Fibroblast of the aortic adventitia (primary cell): ENCODE measurements around the gene PCIF1. TPM values are rescaled to one million over a fixed set of nuclear protein-coding genes. Genes with fewer than 3 reads are reported as not detected.
A peak's percentile ranks its signal among the peaks of the same experiment; 100 is the strongest.

Source experiments
- DNase-seq: peaks from one replicate; pipeline ENCODE4 v3.0.0-alpha.2; 2010; ENCODE audit warnings: low read depth
- H3K4me3 ChIP-seq: 2 replicates; pipeline ENCODE4 v1.5.1; 2011; ENCODE audit warnings: low read depth, mild to moderate bottlenecking, control low read depth, low read length, moderate library complexity
- total RNA-seq: library from RNA; depleted of rRNA; stranded (reverse); fragments of >200 nt; gene quantifications from 2 replicates; pipeline ENCODE4 v1.2.3, GENCODE V29; 2012; ENCODE audit warnings: low replicate concordance
- TF ChIP-seq, protein P1 (sequence below): IDR thresholded peaks from 2 replicates; pipeline ENCODE4 v1.5.1; 2011; ENCODE audit warnings: mild to moderate bottlenecking, low read length, control low read depth, inconsistent platforms; ENCODE audit not compliant: insufficient read depth

PCIF1 gene
- total RNA-seq, result 12.1 and 15.9 TPM in 2 replicates

DNA sequence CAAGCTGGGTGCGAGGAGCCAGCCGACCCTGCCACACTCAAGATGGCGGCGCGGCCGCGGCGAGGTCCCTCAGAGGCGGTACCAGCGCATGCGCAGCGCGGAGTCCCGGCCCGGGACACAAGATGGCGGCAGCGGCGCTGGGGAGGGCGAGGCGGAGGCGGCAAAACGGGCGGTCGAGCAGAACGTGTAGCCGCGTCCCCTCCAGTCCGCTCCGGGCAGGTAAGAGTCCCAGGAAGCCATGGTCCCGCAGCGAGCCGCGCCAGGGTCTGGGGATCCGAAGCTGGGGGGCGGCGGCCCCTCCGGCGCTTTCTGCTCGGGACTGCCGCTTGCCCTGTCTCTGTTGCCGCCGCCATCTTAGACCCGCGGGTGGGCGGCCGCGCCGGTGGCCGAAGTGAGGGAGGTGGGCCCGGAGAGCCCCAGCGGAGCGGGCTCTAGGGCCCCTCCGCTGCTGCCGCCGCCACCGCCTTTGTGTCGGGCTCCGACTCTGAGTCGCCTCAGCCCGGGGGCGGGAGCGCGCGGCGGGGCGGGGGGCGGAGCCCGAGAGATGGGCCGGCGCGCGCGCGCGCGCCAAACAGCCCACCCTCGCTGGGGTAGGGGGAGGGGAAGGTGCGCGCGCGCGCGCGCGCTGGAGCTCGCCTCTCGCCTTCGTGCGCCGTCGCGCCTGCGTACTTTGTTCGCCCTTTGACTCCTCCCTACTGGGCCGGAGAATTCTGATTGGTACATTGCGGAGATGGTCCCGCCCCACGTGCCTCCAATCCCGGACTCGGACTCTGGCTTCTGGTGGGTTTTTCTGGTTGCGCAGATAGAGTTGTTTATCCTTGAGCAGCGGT lies at the start of gene PCIF1:
Gene PCIF1, plus strand, starts transcription at position 98 of the 830 bp plus-strand sequence. CDS start 4,317 bp downstream, outside the sequence.
- TF ChIP-seq, protein P1, sequence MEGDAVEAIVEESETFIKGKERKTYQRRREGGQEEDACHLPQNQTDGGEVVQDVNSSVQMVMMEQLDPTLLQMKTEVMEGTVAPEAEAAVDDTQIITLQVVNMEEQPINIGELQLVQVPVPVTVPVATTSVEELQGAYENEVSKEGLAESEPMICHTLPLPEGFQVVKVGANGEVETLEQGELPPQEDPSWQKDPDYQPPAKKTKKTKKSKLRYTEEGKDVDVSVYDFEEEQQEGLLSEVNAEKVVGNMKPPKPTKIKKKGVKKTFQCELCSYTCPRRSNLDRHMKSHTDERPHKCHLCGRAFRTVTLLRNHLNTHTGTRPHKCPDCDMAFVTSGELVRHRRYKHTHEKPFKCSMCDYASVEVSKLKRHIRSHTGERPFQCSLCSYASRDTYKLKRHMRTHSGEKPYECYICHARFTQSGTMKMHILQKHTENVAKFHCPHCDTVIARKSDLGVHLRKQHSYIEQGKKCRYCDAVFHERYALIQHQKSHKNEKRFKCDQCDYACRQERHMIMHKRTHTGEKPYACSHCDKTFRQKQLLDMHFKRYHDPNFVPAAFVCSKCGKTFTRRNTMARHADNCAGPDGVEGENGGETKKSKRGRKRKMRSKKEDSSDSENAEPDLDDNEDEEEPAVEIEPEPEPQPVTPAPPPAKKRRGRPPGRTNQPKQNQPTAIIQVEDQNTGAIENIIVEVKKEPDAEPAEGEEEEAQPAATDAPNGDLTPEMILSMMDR, result no peak
- H3K4me3 ChIP-seq, result peak within 1 kb of the TSS; percentile 95
- DNase-seq, result peak; percentile 97

DNA sequence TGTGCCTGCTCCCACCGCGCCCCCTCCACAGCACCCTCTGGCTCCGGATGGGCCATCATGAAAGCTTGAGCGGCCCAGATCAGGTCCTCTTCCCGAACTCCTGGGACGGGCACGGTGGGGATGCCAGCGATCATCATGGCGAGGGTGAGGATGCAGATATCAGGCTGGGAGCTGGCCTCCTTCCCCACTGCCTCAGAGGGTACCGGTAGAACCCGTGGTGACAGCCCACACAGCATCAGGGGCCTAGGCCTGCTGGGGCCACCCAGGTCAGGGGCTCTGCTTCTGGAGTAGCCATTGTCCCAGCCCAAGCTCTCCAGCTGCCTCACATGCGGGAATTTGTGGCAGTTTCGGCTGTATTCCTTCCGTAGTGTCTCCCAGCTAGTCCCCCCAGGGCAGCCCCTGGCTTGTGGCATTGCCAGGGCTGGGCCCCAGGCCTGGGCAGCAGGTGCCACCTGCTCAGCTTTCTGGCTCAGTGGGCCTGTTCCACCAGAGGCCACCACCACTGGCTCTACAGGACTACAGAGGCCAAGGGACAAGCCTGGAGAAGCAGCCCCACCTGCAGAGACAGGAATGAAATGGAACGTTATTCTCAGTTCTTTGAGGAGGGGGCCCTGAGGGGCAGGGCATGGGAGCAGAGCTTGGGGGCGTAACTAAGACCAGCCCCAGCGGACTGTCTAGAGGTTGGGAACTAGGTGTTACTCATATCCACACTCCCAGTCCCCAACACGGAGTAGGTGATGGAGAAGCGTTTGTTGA lies 47.7 kb upstream of the PCIF1 start:
- H3K4me3 ChIP-seq, result no peak overlapping the region
- DNase-seq, result no peak
- TF ChIP-seq, protein P1, result no peak

DNA sequence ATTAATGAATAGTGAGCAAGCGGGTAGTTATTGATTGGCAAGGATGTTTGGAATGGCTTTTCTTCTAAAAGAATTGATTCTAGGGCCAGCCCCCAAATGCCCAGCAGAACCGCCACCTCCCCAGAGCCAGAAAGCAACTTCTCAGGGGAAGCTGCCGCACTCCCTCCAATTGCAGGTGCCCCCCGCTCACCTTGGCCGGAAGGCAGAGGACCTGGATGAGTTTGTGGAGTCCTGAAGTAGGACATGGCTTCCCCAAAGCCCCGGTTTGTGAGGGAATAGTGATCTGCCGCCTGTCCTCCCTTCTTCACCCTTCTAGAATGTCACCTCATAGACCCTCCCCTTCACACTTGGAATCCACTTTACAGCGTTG lies 47.2 kb upstream of the PCIF1 start, which contains the start of gene SPATA25:
Gene SPATA25, minus strand, starts transcription at position 277 of the 370 bp plus-strand sequence. Its CDS starts 32 bp downstream, at position 245.
- no peak for DNase-seq
- H3K4me3 ChIP-seq, result no peak within 1 kb of the TSS
- TF ChIP-seq, protein P1, result no peak

DNA sequence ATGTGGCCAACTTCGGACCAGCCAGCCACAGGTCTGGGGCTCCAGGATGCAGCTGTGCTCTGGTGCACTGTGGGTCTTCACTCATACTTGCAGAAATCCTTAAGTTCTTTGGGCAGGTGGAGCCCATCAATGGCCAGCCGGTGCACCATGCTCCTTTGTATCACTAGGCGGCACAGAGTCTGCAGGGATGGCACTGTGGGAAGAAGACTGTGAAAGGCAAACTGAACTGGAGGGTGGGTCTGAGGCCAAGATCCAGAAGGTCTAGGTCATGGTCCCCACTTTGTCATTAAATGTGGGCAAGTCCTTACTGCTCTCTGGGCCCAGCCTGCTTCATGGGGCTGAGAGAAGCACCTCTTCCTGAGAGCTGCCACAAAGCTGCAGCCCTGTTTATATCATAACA lies 45.8 kb upstream of the PCIF1 start:
- no peak overlapping the region for H3K4me3 ChIP-seq
- DNase-seq, result no peak
- TF ChIP-seq, protein P1, result no peak

DNA sequence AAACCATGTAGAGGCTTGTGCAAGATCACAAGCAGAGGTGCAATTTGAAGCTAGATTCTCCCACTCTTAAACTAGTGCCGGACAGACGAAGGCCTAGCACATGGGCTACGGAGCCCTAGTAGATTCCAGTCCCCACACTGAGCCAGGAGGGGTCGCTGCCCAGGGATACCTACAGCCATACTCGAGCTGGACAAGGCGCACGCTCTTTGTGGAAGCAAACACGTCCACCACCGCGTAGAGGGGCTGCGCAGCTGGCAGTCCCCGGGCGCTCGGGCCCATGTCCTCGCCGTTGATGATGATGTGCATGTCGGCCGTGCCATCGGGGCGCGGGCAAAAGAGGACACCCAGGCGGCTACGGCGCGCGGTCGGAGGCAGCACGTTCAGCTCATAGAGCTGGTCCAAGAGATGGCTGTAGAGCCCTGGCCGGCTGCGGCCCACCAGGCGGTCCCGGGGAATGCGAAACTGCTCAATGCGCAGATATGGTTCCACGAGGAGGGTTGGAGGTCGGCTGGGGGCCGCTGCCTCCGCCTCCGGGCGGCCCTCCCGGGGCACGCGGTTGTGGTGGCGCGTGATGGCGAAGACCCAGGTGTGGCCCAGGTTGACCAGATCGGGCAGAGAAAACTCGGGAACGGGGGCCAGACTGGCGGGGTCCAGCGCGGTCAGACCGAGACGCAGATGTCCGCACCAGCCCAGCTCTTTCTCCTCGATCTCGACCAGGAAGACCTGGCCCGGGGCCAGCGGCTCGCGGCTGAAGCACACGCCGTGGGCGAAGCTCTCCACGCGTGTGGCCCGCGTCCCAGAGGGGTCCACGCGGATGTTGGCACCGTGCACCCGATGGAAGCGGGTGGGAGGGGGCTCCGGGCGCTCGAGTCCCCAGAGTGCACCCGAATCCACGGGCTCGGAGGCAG lies 44.2 kb upstream of the PCIF1 start:
- H3K4me3 ChIP-seq, result peak overlapping the region; percentile 85
- DNase-seq, result peak; percentile 78
- TF ChIP-seq, protein P1, result peak; percentile 76
